H7 (cell line): ENCODE data around the gene COQ10A. TPM values are rescaled to one million over a fixed set of nuclear protein-coding genes. Genes with fewer than 3 reads are reported as not detected.

Experiments
- DNase-seq: peaks from one replicate; pipeline ENCODE4 v3.0.0; 2012
- H3K27me3 ChIP-seq: 2 replicates; pipeline ENCODE4 v1.6.0; 2011; ENCODE audit warnings: mild to moderate bottlenecking, low read length; ENCODE audit not compliant: control insufficient read depth, insufficient read depth
- H3K36me3 ChIP-seq: replicated peaks from 2 replicates; pipeline ENCODE4 v1.5.1; 2011; ENCODE audit warnings: low read length; ENCODE audit not compliant: control insufficient read depth, insufficient read depth
- H3K4me3 ChIP-seq: 2 replicates; pipeline ENCODE4 v1.5.1; 2011; ENCODE audit warnings: low read depth, mild to moderate bottlenecking, control low read depth, low read length, moderate library complexity; ENCODE audit not compliant: insufficient read depth
- total RNA-seq: library from RNA; depleted of rRNA; stranded (reverse); fragments of >200 nt; shearing (Covaris generic); gene quantifications from 2 replicates; pipeline ENCODE4 v1.2.3, GENCODE V29; 2014

COQ10A gene
- total RNA-seq, 1 experiment from 2014 or later, result 15.5 TPM

DNA sequence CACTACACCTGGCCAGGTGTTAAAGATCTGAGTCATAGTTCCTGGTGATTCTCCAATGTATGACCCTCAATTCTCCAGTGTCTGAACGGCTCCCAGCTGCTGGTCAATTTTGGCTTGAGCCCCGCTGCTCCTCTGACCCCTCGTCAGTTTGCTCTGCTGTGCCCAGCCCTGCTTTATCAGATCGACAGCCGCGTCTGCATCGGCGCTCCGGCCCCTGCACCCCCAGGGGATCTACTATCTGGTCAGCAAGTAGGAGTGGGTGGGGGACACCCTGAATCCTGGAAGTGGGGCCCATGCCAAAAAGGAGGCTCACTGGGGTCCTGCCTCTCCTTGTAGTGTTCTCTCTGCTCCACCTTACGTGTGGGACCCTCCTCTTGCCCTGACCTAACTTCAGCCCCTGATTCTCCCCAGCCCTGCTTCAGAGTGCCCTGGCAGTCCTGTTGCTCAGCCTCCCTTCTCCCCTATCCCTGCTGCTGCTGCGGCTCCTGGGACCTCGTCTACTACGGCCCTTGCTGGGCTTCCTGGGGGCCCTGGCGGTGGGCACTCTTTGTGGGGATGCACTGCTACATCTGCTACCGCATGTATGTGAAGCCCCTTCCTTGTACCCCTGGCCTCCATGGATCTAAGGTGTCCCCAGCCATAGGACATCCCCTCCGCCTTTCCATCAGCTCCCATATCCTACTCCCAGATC lies 31.9 kb upstream of the COQ10A start:
- H3K4me3 ChIP-seq, result no peak overlapping the region
- H3K36me3 ChIP-seq, result peaks cover 1% of the 10 kb centered on the region
- peak; percentile 52 for DNase-seq
- H3K27me3 ChIP-seq, result no peaks in the 10 kb centered on the region

GRCh38 chr12:56236091-56236490 lies 30.7 kb upstream of the COQ10A start:
- DNase-seq, result peak; percentile 28
- Histone ChIP-seq H3K27me3 (no peaks in the 10 kb centered on the region), H3K36me3 (peaks cover 1% of the 10 kb centered on the region), H3K4me3 (no peak overlapping the region)

- Histone ChIP-seq H3K27me3 (no peaks in the 10 kb centered on the region), H3K36me3 (peaks cover 1% of the 10 kb centered on the region), H3K4me3 (no peak overlapping the region)
- DNase-seq, result no peak
Observed at GRCh38 chr12:56236985-56237384, 29.8 kb upstream of the COQ10A start.

- DNase-seq, result peak; percentile 70
- Histone ChIP-seq H3K27me3 (no peaks in the 10 kb centered on the region), H3K4me3 (no peak overlapping the region), H3K36me3 (peaks cover 2% of the 10 kb centered on the region)
Observed at GRCh38 chr12:56237552-56237951, 29.2 kb upstream of the COQ10A start.

GRCh38 chr12:56241424-56242303 lies 25.1 kb upstream of the COQ10A start:
- H3K4me3 ChIP-seq, result no peak overlapping the region
- H3K36me3 ChIP-seq, result peaks cover 29% of the 10 kb centered on the region
- no peak for DNase-seq
- no peaks in the 10 kb centered on the region for H3K27me3 ChIP-seq

DNA sequence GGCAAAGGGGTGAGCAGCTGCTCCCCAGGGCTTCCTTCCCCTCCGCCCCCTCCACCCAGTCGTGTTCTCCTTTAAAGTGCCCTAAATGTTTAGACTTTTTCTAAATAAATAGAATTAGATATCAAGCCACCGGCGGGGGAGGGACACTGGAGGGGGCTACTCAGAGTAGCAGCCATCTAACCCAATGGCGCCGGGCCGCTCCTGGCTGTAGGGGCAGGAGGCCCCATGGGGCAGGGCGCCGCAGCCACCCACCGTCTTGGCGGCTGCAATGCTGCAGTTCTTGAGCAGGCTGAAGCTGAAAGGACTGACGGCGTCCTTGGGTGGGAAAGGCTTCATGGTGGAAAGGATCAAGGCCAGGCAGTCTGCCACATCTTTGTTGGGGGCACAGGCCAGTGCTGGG lies 23.8 kb upstream of the COQ10A start:
- DNase-seq, result no peak
- H3K4me3 ChIP-seq, result no peak overlapping the region
- no peaks in the 10 kb centered on the region for H3K27me3 ChIP-seq
- peaks cover 37% of the 10 kb centered on the region for H3K36me3 ChIP-seq

GRCh38 chr12:56243731-56244181 lies 23.0 kb upstream of the COQ10A start:
- peaks cover 43% of the 10 kb centered on the region for H3K36me3 ChIP-seq
- no peaks in the 10 kb centered on the region for H3K27me3 ChIP-seq
- no peak overlapping the region for H3K4me3 ChIP-seq
- DNase-seq, result no peak

- DNase-seq, result no peak
- H3K27me3 ChIP-seq, result no peaks in the 10 kb centered on the region
- H3K4me3 ChIP-seq, result no peak overlapping the region
- peaks cover 48% of the 10 kb centered on the region for H3K36me3 ChIP-seq
Observed at GRCh38 chr12:56244494-56244893, 22.2 kb upstream of the COQ10A start.

- peaks cover 60% of the 10 kb centered on the region for H3K36me3 ChIP-seq
Observed at GRCh38 chr12:56247923-56248322, 18.8 kb upstream of the COQ10A start.

GRCh38 chr12:56248711-56249110 lies 18.0 kb upstream of the COQ10A start:
- no peaks in the 10 kb centered on the region for H3K27me3 ChIP-seq
- H3K36me3 ChIP-seq, result peaks cover 61% of the 10 kb centered on the region
- H3K4me3 ChIP-seq, result no peak overlapping the region
- DNase-seq, result no peak

More at GRCh38 chr12:56247923-56248322, 18.8 kb upstream of the COQ10A start:
- DNase-seq, result no peak
- no peak overlapping the region for H3K4me3 ChIP-seq
- H3K27me3 ChIP-seq, result no peaks in the 10 kb centered on the region

GRCh38 chr12:56252649-56253048 lies 14.1 kb upstream of the COQ10A start:
- H3K4me3 ChIP-seq, result no peak overlapping the region
- DNase-seq, result peak; percentile 8
- no peaks in the 10 kb centered on the region for H3K27me3 ChIP-seq
- H3K36me3 ChIP-seq, result peaks cover 64% of the 10 kb centered on the region

DNA sequence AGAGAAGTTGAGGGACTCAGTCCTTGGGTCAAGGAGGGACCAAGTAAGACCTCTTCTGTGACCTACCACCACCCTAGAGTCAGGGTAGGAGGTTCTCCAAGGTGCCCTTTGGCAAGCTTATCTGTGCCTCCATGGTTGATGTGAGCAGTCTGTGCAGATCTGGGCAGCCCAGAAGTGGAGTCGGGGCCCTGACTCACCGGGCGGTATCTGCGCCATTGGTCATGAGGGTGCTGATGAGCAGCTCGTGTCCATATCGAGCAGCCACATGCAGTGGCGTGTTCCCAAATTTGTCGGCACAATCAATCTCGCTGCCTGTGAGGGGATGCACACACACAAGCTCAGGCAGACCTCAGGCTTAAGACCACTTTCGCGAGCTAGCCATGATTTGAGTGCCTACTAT lies 13.7 kb upstream of the COQ10A start:
- Histone ChIP-seq H3K27me3 (no peaks in the 10 kb centered on the region), H3K36me3 (peaks cover 60% of the 10 kb centered on the region), H3K4me3 (no peak overlapping the region)
- peak; percentile 10 for DNase-seq

DNA sequence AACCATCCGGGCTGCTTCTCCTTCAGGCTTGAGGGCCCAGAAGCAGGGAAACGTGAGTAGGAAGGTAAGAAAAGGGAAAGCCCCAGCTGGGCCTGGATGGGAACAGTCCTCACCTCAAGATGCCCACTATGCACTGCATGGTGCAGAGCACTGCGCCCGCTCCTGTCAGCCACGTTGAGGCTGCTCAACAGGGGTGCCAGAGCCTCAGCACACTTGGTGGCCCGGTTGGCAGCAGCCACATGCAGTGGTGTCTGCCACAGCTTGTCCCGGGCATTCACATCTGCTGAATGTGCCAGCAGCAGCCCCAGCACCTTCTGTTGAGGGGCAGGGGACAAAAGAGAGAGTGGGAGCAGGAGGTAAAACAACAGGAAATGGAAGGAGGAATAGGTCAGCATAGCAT lies 11.1 kb upstream of the COQ10A start:
- Histone ChIP-seq H3K36me3 (peaks cover 48% of the 10 kb centered on the region), H3K4me3 (no peak overlapping the region), H3K27me3 (no peaks in the 10 kb centered on the region)
- DNase-seq, result peak; percentile 13

- H3K4me3 ChIP-seq, result no peak overlapping the region
- H3K27me3 ChIP-seq, result no peaks in the 10 kb centered on the region
- H3K36me3 ChIP-seq, result peaks cover 47% of the 10 kb centered on the region
- peak; percentile 87 for DNase-seq
Observed at GRCh38 chr12:56256326-56256960, 10.3 kb upstream of the COQ10A start.
